GM23338 (cell line): Measurements from ENCODE around the gene VPREB1. TPM values are rescaled to one million over a fixed set of nuclear protein-coding genes. Genes with fewer than 3 reads are reported as not detected.

Experiments
- ATAC-seq: fragments of 200-7000 bp; cut with Tn5 transposase; 3 replicates; pipeline ENCODE4 v1.9.1; 2020
- DNase-seq: peaks from one replicate; pipeline ENCODE4 v3.0.0-alpha.2; 2015; ENCODE audit warnings: low spot score
- H2AFZ ChIP-seq: fragments of 200-600 bp; sonication (generic); 2 replicates; pipeline ENCODE4 v1.8.0; 2016; ENCODE audit warnings: antibody characterized with exemption, mild to moderate bottlenecking, moderate library complexity
- H3F3A ChIP-seq: fragments of 200-600 bp; sonication (generic); replicated peaks from 2 replicates; pipeline ENCODE4 v1.8.0; 2017; ENCODE audit warnings: antibody characterized with exemption, mixed run types, low read depth
- H3K27ac ChIP-seq: fragments of 200-600 bp; sonication (generic); 2 replicates; pipeline ENCODE4 v1.6.1; 2016; ENCODE audit warnings: low read depth
- H3K27me3 ChIP-seq: fragments of 200-600 bp; sonication (generic); 2 replicates; pipeline ENCODE4 v1.8.0; 2016; ENCODE audit warnings: mild to moderate bottlenecking, mixed run types, moderate library complexity; ENCODE audit not compliant: insufficient read depth
- H3K36me3 ChIP-seq: fragments of 200-600 bp; sonication (generic); 2 replicates; pipeline ENCODE4 v1.8.0; 2016; ENCODE audit warnings: mild to moderate bottlenecking; ENCODE audit not compliant: insufficient read depth
- H3K4me1 ChIP-seq: fragments of 200-600 bp; sonication (generic); 2 replicates; pipeline ENCODE4 v1.8.0; 2016; ENCODE audit warnings: mild to moderate bottlenecking, moderate library complexity; ENCODE audit not compliant: insufficient read depth
- H3K4me2 ChIP-seq: fragments of 200-600 bp; sonication (generic); 2 replicates; pipeline ENCODE4 v1.7.1; 2017; ENCODE audit warnings: mixed run types
- H3K4me3 ChIP-seq: fragments of 200-600 bp; sonication (generic); 2 replicates; pipeline ENCODE4 v1.6.1; 2016; ENCODE audit warnings: mixed run types
- H3K79me2 ChIP-seq: fragments of 200-600 bp; sonication (generic); replicated peaks from 2 replicates; pipeline ENCODE4 v1.8.0; 2017; ENCODE audit warnings: mild to moderate bottlenecking; ENCODE audit not compliant: insufficient read depth
- H3K9me2 ChIP-seq: fragments of 200-600 bp; sonication (generic); 2 replicates; pipeline ENCODE4 v1.8.0; 2017; ENCODE audit not compliant: insufficient read depth
- H4K20me1 ChIP-seq: fragments of 200-600 bp; sonication (generic); replicated peaks from 2 replicates; pipeline ENCODE4 v1.8.0; 2017; ENCODE audit warnings: mild to moderate bottlenecking; ENCODE audit not compliant: insufficient read depth
- H3K27ac Mint-ChIP-seq: 2 replicates; pipeline ENCODE4 v1.8.0; 2020; ENCODE audit warnings: inconsistent platforms, mild to moderate bottlenecking, moderate library complexity, mixed read lengths
- H3K27me3 Mint-ChIP-seq: 3 replicates; pipeline ENCODE4 v1.8.0; 2022; ENCODE audit warnings: low read depth, mild to moderate bottlenecking, moderate library complexity, mixed read lengths, inconsistent platforms; ENCODE audit not compliant: insufficient read depth, poor library complexity
- H3K36me3 Mint-ChIP-seq: 3 replicates; pipeline ENCODE4 v1.8.0; 2021; ENCODE audit warnings: low read depth, mild to moderate bottlenecking, inconsistent platforms, moderate library complexity, mixed read lengths
- H3K4me1 Mint-ChIP-seq: 3 replicates; pipeline ENCODE4 v1.8.0; 2020; ENCODE audit warnings: mild to moderate bottlenecking, inconsistent platforms, mixed read lengths
- H3K4me3 Mint-ChIP-seq: 3 replicates; pipeline ENCODE4 v1.8.0; 2021; ENCODE audit warnings: moderate library complexity, mild to moderate bottlenecking, inconsistent platforms, mixed read lengths
- H3K9me3 Mint-ChIP-seq: 3 replicates; pipeline ENCODE4 v1.8.0; 2020; ENCODE audit warnings: moderate library complexity, mild to moderate bottlenecking, inconsistent platforms, mixed read lengths
- CTCF ChIP-seq, 2 experiments: fragments of 200-600 bp in 1 of 2; sonication (generic) in 1 of 2; conservative IDR thresholded peaks; 2 replicates each; pipeline versions ENCODE4 v1.5.1 to v1.6.1; 2016 to 2017; ENCODE audit warnings: antibody characterized with exemption in 2 of 2, low read depth in 2 of 2, mild to moderate bottlenecking in 2 of 2, moderate library complexity in 1 of 2
- EZH2 ChIP-seq: fragments of 200-600 bp; sonication (generic); IDR thresholded peaks from one replicate; pipeline ENCODE4 v1.8.0; 2017; ENCODE audit warnings: antibody characterized with exemption, mild to moderate bottlenecking, low read depth; ENCODE audit not compliant: unreplicated experiment
- JUNB ChIP-seq: IDR thresholded peaks from one replicate; pipeline ENCODE4 v1.6.1; 2016; ENCODE audit warnings: antibody characterized with exemption; ENCODE audit not compliant: unreplicated experiment
- POLR2AphosphoS5 ChIP-seq: IDR thresholded peaks from 2 replicates; pipeline ENCODE4 v1.6.1; 2016; ENCODE audit warnings: antibody characterized with exemption, low read depth
- STAT1 ChIP-seq: IDR thresholded peaks from one replicate; pipeline ENCODE4 v1.6.1; 2016; ENCODE audit warnings: antibody characterized with exemption; ENCODE audit not compliant: unreplicated experiment
- ZNF331 ChIP-seq: fragments of 250-450 bp; sonication (Bioruptor Pico); IDR thresholded peaks from 2 replicates; pipeline ENCODE4 v1.5.0; 2020; ENCODE audit warnings: low read depth, mild to moderate bottlenecking, moderate library complexity
- ZNF462 ChIP-seq: fragments of 250-450 bp; sonication (Bioruptor Pico); IDR thresholded peaks from 2 replicates; pipeline ENCODE4 v1.5.0; 2020; ENCODE audit warnings: mild to moderate bottlenecking, moderate library complexity
- polyA plus RNA-seq: library from polyadenylated mRNA; unstranded; fragments of >200 nt; fragmentation: Nextera tagmentation; extraction: Ambion mirVana; gene quantifications from 2 replicates; pipeline ENCODE4 v1.2.1, GENCODE V29; 2016
- total RNA-seq: library from RNA; depleted of rRNA; stranded (reverse); fragments of >200 nt; shearing (Covaris generic); gene quantifications from 2 replicates; pipeline ENCODE4 v1.2.3, GENCODE V29; 2014

Gene VPREB1
- total and polyA plus RNA-seq, 2 experiments from 2014 or later = not detected

- TF ChIP-seq ZNF462 (CRISPR knock-in tag) (no peak), POLR2AphosphoS5 (no peak), STAT1 (no peak)
Observed at GRCh38 chr22:22216450-22216959, 28.1 kb upstream of the VPREB1 start (continued).

- DNase-seq = no peak
- Histone ChIP-seq H3K4me1 (no peaks in the 10 kb centered on the region), H2AFZ (no peak overlapping the region), H3K36me3 (no peaks in the 10 kb centered on the region), H4K20me1 (peaks cover 10% of the 10 kb centered on the region; the same call in 1 of the 2 replicates), H3K27ac (no peak overlapping the region), H3F3A (no peaks in the 10 kb centered on the region), H3K4me2 (no peak overlapping the region), H3K27me3 (peaks cover 85% of the 10 kb centered on the region), H3K79me2 (no peaks in the 10 kb centered on the region), H3K4me3 (no peak overlapping the region), H3K9me2 (no peaks in the 10 kb centered on the region)
- Mint-ChIP-seq H3K4me1 (no peaks in the 10 kb centered on the region), H3K4me3 (no peak overlapping the region), H3K36me3 (no peaks in the 10 kb centered on the region), H3K27ac (no peak overlapping the region), H3K27me3 (peaks cover 73% of the 10 kb centered on the region), H3K9me3 (no peaks in the 10 kb centered on the region)
- no peak for ATAC-seq
- TF ChIP-seq EZH2 = no peak
- TF ChIP-seq JUNB = no peak
- no peak for TF ChIP-seq ZNF331
- no peak for TF ChIP-seq POLR2AphosphoS5
- TF ChIP-seq ZNF462 (CRISPR knock-in tag) = no peak
- TF ChIP-seq STAT1 = no peak
- no peak for TF ChIP-seq CTCF (conservative IDR thresholded peaks at IDR 0.05; ENCODE audit: low read depth in 2 of 2)
Observed at GRCh38 chr22:22218302-22218701, 26.3 kb upstream of the VPREB1 start.
